WTC11 (cell line): ENCODE measurements around the gene RSPH10B.
"Not testable (repeated sequence)": the region's sequence is repeated elsewhere in the genome, so short reads cannot be mapped to it uniquely, and the experiment has no call there.

ENCODE experiments used
- CTCF ChIP-seq: fragments of 200-600 bp; IDR thresholded peaks from 2 replicates; pipeline ENCODE4 v1.8.0; 2022; ENCODE audit warnings: antibody characterized with exemption
- ESRRA ChIP-seq: sonication (generic); formaldehyde crosslinking; IDR thresholded peaks from 2 replicates; pipeline ENCODE4 v1.8.1; 2022; ENCODE audit warnings: mild to moderate bottlenecking, missing genetic modification reagents, borderline replicate concordance
- FOXJ3 ChIP-seq: sonication (generic); formaldehyde crosslinking; IDR thresholded peaks from 2 replicates; pipeline ENCODE4 v1.9.0; 2021; ENCODE audit warnings: missing genetic modification reagents, mild to moderate bottlenecking, borderline replicate concordance
- FOXP1 ChIP-seq: sonication (generic); formaldehyde crosslinking; IDR thresholded peaks from 2 replicates; pipeline ENCODE4 v1.8.0; 2022; ENCODE audit warnings: missing genetic modification reagents, mild to moderate bottlenecking, moderate library complexity, borderline replicate concordance
- HMGA2 ChIP-seq: fragments of 250-450 bp; sonication (Bioruptor Pico); IDR thresholded peaks from 2 replicates; pipeline ENCODE4 v1.4.0; 2021; ENCODE audit warnings: mild to moderate bottlenecking, moderate library complexity
- HMGXB4 ChIP-seq: sonication (generic); formaldehyde crosslinking; IDR thresholded peaks from 2 replicates; pipeline ENCODE4 v1.8.1; 2023; ENCODE audit warnings: mild to moderate bottlenecking, moderate library complexity, missing genetic modification reagents
- MAX ChIP-seq: sonication (generic); formaldehyde crosslinking; IDR thresholded peaks from 2 replicates; pipeline ENCODE4 v1.8.0; 2022; ENCODE audit warnings: mild to moderate bottlenecking, missing genetic modification reagents
- NFE2L1 ChIP-seq: sonication (generic); formaldehyde crosslinking; IDR thresholded peaks from 2 replicates; pipeline ENCODE4 v1.8.1; 2023; ENCODE audit warnings: missing genetic modification reagents
- SMAD4 ChIP-seq: sonication (generic); formaldehyde crosslinking; IDR thresholded peaks from 2 replicates; pipeline ENCODE4 v1.8.0; 2022; ENCODE audit warnings: mild to moderate bottlenecking, missing genetic modification reagents
- USF2 ChIP-seq: sonication (generic); formaldehyde crosslinking; IDR thresholded peaks from 2 replicates; pipeline ENCODE4 v1.8.1; 2023; ENCODE audit warnings: mild to moderate bottlenecking, missing genetic modification reagents, moderate library complexity
- ZNF317 ChIP-seq: sonication (generic); formaldehyde crosslinking; IDR thresholded peaks from 2 replicates; pipeline ENCODE4 v1.8.1; 2023; ENCODE audit warnings: low read depth, mild to moderate bottlenecking, moderate library complexity, missing genetic modification reagents, borderline replicate concordance

GRCh38 chr7:5931905-5932644 is 38.4 kb downstream of the RSPH10B start:
- not testable (repeated sequence) for TF ChIP-seq SMAD4; ESRRA (CRISPR knock-in tag); ZNF317 (CRISPR knock-in tag); CTCF; HMGA2; HMGXB4 (CRISPR knock-in tag); FOXP1 (CRISPR knock-in tag); MAX (CRISPR knock-in tag); FOXJ3 (CRISPR knock-in tag); NFE2L1 (CRISPR knock-in tag); USF2 (CRISPR knock-in tag)
